Activated CD8-positive, alpha-beta T cell treated with anti-CD3 and anti-CD28 coated beads, Interleukin-2, amount 10 ng/mL, durations not matched to agents 7 days and 5 days (primary cell): Measurements from ENCODE around the gene MCTP2. TPM values are rescaled to one million over a fixed set of nuclear protein-coding genes. Genes with fewer than 3 reads are reported as not detected.
"Not testable (repeated sequence)": the region's sequence is repeated elsewhere in the genome, so short reads cannot be mapped to it uniquely, and the experiment has no call there.

Experiments used
- ATAC-seq: fragments of 150-1000 bp; cut with Tn5 transposase; one replicate; pipeline ENCODE4 v1.10.0; 2021; ENCODE audit warnings: moderate library complexity
- CTCF ChIA-PET: fragments of 350-600 bp; sonication (Branson Sonifier 250); formaldehyde crosslinking; loops from one replicate; lab custom pipeline; 2021; ENCODE audit warnings: antibody characterized with exemption; lab: Charles Lee
- POLR2A ChIA-PET: fragments of 350-600 bp; sonication (Branson Sonifier 250); formaldehyde crosslinking; loops from one replicate; lab custom pipeline; 2021; ENCODE audit warnings: antibody characterized with exemption; lab: Charles Lee
- DNase-seq: peaks from one replicate; pipeline ENCODE4 v3.0.0-alpha.2; 2020
- H3K27ac Mint-ChIP-seq: one replicate; pipeline ENCODE4 v1.8.0; 2021; ENCODE audit warnings: mild to moderate bottlenecking, mixed read lengths
- H3K27me3 Mint-ChIP-seq: one replicate; pipeline ENCODE4 v1.8.0; 2021; ENCODE audit warnings: low read depth, mixed read lengths
- H3K36me3 Mint-ChIP-seq: one replicate; pipeline ENCODE4 v1.8.0; 2021; ENCODE audit warnings: low read depth, mixed read lengths
- H3K4me1 Mint-ChIP-seq: one replicate; pipeline ENCODE4 v1.8.0; 2021; ENCODE audit warnings: low read depth, mixed read lengths
- H3K4me3 Mint-ChIP-seq: one replicate; pipeline ENCODE4 v1.8.0; 2021; ENCODE audit warnings: mild to moderate bottlenecking, mixed read lengths
- H3K9me3 Mint-ChIP-seq: one replicate; pipeline ENCODE4 v1.8.0; 2022; ENCODE audit warnings: mixed read lengths; ENCODE audit not compliant: insufficient read depth
- total RNA-seq, 2 experiments: library from RNA; stranded (reverse); gene quantifications; one replicate each; pipeline ENCODE4 v1.2.3, GENCODE V29; 2021

MCTP2 gene
- total RNA-seq, 2 experiments from 2014 or later, result 26.2 to 26.9 TPM

GRCh38 chr15:94237903-94238302, 6.5 kb downstream of the MCTP2 start:
- H3K4me3 Mint-ChIP-seq, result no peak overlapping the region
- DNase-seq, result no peak
- CTCF ChIA-PET, result interaction anchor here (0.9 to 2.9 kb wide), 6 partner anchors 8 to 86 kb away, joined by 3 to 17 read pairs (median 5); partner anchors contain the start of gene MCTP2
- ATAC-seq, result no peak
- H3K9me3 Mint-ChIP-seq, result no peaks in the 10 kb centered on the region
- H3K27me3 Mint-ChIP-seq, result no peaks in the 10 kb centered on the region
- peaks cover 35% of the 10 kb centered on the region for H3K36me3 Mint-ChIP-seq
- H3K4me1 Mint-ChIP-seq, result peaks cover 74% of the 10 kb centered on the region
- POLR2A ChIA-PET, result interaction anchor here (1.6 kb wide), 1 partner anchor 69 kb away, joined by 4 read pairs; no protein-coding TSS in a partner anchor
- peak overlapping the region; percentile 22 for H3K27ac Mint-ChIP-seq

GRCh38 chr15:94238539-94239118, 7.3 kb downstream of the MCTP2 start:
- ATAC-seq (no peak), DNase-seq (no peak)
- H3K27ac Mint-ChIP-seq, result peak overlapping the region; percentile 58
- peaks cover 70% of the 10 kb centered on the region for H3K4me1 Mint-ChIP-seq
- ChIA-PET CTCF (interaction anchor here (0.9 to 2.9 kb wide), 6 partner anchors 8 to 86 kb away, joined by 3 to 17 read pairs (median 5); partner anchors contain the start of gene MCTP2), POLR2A (interaction anchor here (0.6 to 1.6 kb wide), 2 partner anchors 15 to 68 kb away, joined by 3 to 4 read pairs; no protein-coding TSS in a partner anchor)
- no peaks in the 10 kb centered on the region for H3K9me3 Mint-ChIP-seq
- no peaks in the 10 kb centered on the region for H3K27me3 Mint-ChIP-seq
- H3K4me3 Mint-ChIP-seq, result no peak overlapping the region
- peaks cover 35% of the 10 kb centered on the region for H3K36me3 Mint-ChIP-seq

- ATAC-seq (no peak), DNase-seq (no peak)
- Mint-ChIP-seq H3K4me3 (no peak overlapping the region), H3K36me3 (peaks cover 33% of the 10 kb centered on the region), H3K27ac (no peak overlapping the region), H3K4me1 (peaks cover 62% of the 10 kb centered on the region), H3K9me3 (no peaks in the 10 kb centered on the region), H3K27me3 (no peaks in the 10 kb centered on the region)
- ChIA-PET POLR2A (interaction anchor here (1.6 kb wide), 1 partner anchor 8 kb away, joined by 8 read pairs; the partner anchor contains the start of gene MCTP2), CTCF (interaction anchor here (0.8 to 2.9 kb wide), 4 partner anchors 9 to 85 kb away, joined by 3 to 17 read pairs (median 8); partner anchors contain the start of gene MCTP2)
Measured at GRCh38 chr15:94239474-94239873, 8.1 kb downstream of the MCTP2 start.

GRCh38 chr15:94240480-94240879, 9.1 kb downstream of the MCTP2 start:
- ChIA-PET POLR2A (interaction anchor here (0.6 to 1.6 kb wide), 2 partner anchors 9 to 403 kb away, joined by 3 to 8 read pairs; partner anchors contain the start of gene MCTP2), CTCF (interaction anchor here (0.9 to 2.9 kb wide), 6 partner anchors 10 to 83 kb away, joined by 3 to 12 read pairs (median 3); partner anchors contain the start of gene MCTP2)
- H3K27ac Mint-ChIP-seq, result no peak overlapping the region
- H3K9me3 Mint-ChIP-seq, result no peaks in the 10 kb centered on the region
- no peak overlapping the region for H3K4me3 Mint-ChIP-seq
- ATAC-seq (no peak), DNase-seq (no peak)
- H3K4me1 Mint-ChIP-seq, result peaks cover 58% of the 10 kb centered on the region
- H3K27me3 Mint-ChIP-seq, result no peaks in the 10 kb centered on the region
- H3K36me3 Mint-ChIP-seq, result peaks cover 25% of the 10 kb centered on the region

GRCh38 chr15:94242257-94242656, 10.9 kb downstream of the MCTP2 start:
- ATAC-seq, result no peak

GRCh38 chr15:94243003-94243402, 11.6 kb downstream of the MCTP2 start:
- H3K36me3 Mint-ChIP-seq, result peaks cover 18% of the 10 kb centered on the region
- DNase-seq, ATAC-seq, H3K27me3 Mint-ChIP-seq, POLR2A ChIA-PET, H3K27ac Mint-ChIP-seq, H3K4me3 Mint-ChIP-seq, H3K9me3 Mint-ChIP-seq: not testable (repeated sequence)
- peaks cover 37% of the 10 kb centered on the region for H3K4me1 Mint-ChIP-seq
- CTCF ChIA-PET, result interaction anchor here (1.4 kb wide), 1 partner anchor 10 kb away, joined by 4 read pairs; no protein-coding TSS in a partner anchor

More at GRCh38 chr15:94242257-94242656, 10.9 kb downstream of the MCTP2 start:
- ChIA-PET POLR2A (no interaction called here), CTCF (interaction anchor here (1.1 to 1.4 kb wide), 2 partner anchors 9 to 81 kb away, joined by 4 to 5 read pairs; no protein-coding TSS in a partner anchor)
- no peaks in the 10 kb centered on the region for H3K27me3 Mint-ChIP-seq
- H3K4me3 Mint-ChIP-seq, result no peak overlapping the region
- peaks cover 44% of the 10 kb centered on the region for H3K4me1 Mint-ChIP-seq
- no peak for DNase-seq
- no peak overlapping the region for H3K27ac Mint-ChIP-seq
- H3K9me3 Mint-ChIP-seq, result no peaks in the 10 kb centered on the region
- peaks cover 18% of the 10 kb centered on the region for H3K36me3 Mint-ChIP-seq

GRCh38 chr15:94243418-94243817, 12.1 kb downstream of the MCTP2 start:
- H3K36me3 Mint-ChIP-seq, result peaks cover 18% of the 10 kb centered on the region
- no peaks in the 10 kb centered on the region for H3K9me3 Mint-ChIP-seq
- no peak overlapping the region for H3K4me3 Mint-ChIP-seq
- H3K27ac Mint-ChIP-seq, result no peak overlapping the region
- no peaks in the 10 kb centered on the region for H3K27me3 Mint-ChIP-seq
- H3K4me1 Mint-ChIP-seq, result peaks cover 35% of the 10 kb centered on the region
- ChIA-PET CTCF (no interaction called here), POLR2A (no interaction called here)
- ATAC-seq (no peak), DNase-seq (no peak)

- ATAC-seq, result no peak
- H3K27me3 Mint-ChIP-seq, result no peaks in the 10 kb centered on the region
- H3K36me3 Mint-ChIP-seq, result peaks cover 26% of the 10 kb centered on the region
- no peak for DNase-seq
- ChIA-PET CTCF (interaction anchor here (0.6 to 1.6 kb wide), 3 partner anchors 13 to 82 kb away, joined by 3 to 8 read pairs (median 4); no protein-coding TSS in a partner anchor), POLR2A (no interaction called here)
- no peak overlapping the region for H3K4me3 Mint-ChIP-seq
- H3K4me1 Mint-ChIP-seq, result peaks cover 14% of the 10 kb centered on the region
- H3K9me3 Mint-ChIP-seq, result no peaks in the 10 kb centered on the region
- no peak overlapping the region for H3K27ac Mint-ChIP-seq
Measured at GRCh38 chr15:94246016-94246415, 14.7 kb downstream of the MCTP2 start.

GRCh38 chr15:94247789-94248638, 16.7 kb downstream of the MCTP2 start:
- H3K36me3 Mint-ChIP-seq, result peaks cover 37% of the 10 kb centered on the region
- ATAC-seq (no peak), DNase-seq (no peak)
- no peak overlapping the region for H3K4me3 Mint-ChIP-seq
- H3K9me3 Mint-ChIP-seq, result peaks cover 3% of the 10 kb centered on the region
- ChIA-PET CTCF (interaction anchor here (0.8 to 1.4 kb wide), 6 partner anchors 8 to 84 kb away, joined by 3 to 4 read pairs (median 3); no protein-coding TSS in a partner anchor), POLR2A (no interaction called here)
- H3K27ac Mint-ChIP-seq, result no peak overlapping the region
- H3K27me3 Mint-ChIP-seq, result no peaks in the 10 kb centered on the region
- peaks cover 18% of the 10 kb centered on the region for H3K4me1 Mint-ChIP-seq

- peaks cover 36% of the 10 kb centered on the region for H3K4me1 Mint-ChIP-seq
- H3K36me3 Mint-ChIP-seq, result peaks cover 38% of the 10 kb centered on the region
- H3K4me3 Mint-ChIP-seq, result no peak overlapping the region
- DNase-seq (no peak), ATAC-seq (no peak)
- POLR2A ChIA-PET, result interaction anchor here (1.1 kb wide), 1 partner anchor 19 kb away, joined by 4 read pairs; the partner anchor contains the start of gene MCTP2
- no peak overlapping the region for H3K27ac Mint-ChIP-seq
- no peaks in the 10 kb centered on the region for H3K27me3 Mint-ChIP-seq
- H3K9me3 Mint-ChIP-seq, result peaks cover 3% of the 10 kb centered on the region
- CTCF ChIA-PET, result interaction anchor here (0.7 to 1.7 kb wide), 3 partner anchors 19 to 82 kb away, joined by 3 to 4 read pairs (median 4); no protein-coding TSS in a partner anchor
Measured at GRCh38 chr15:94250801-94251200, 19.4 kb downstream of the MCTP2 start.

GRCh38 chr15:94252223-94252766, 20.9 kb downstream of the MCTP2 start:
- Mint-ChIP-seq H3K36me3 (peaks cover 37% of the 10 kb centered on the region), H3K27me3 (no peaks in the 10 kb centered on the region), H3K4me1 (peaks cover 43% of the 10 kb centered on the region), H3K27ac (no peak overlapping the region), H3K9me3 (peaks cover 3% of the 10 kb centered on the region), H3K4me3 (no peak overlapping the region)
- DNase-seq (no peak), ATAC-seq (no peak)
- ChIA-PET POLR2A (interaction anchor here (1.7 kb wide), 1 partner anchor 22 kb away, joined by 6 read pairs; the partner anchor contains the start of gene MCTP2), CTCF (interaction anchor here (1.3 to 2.0 kb wide), 2 partner anchors 22 to 71 kb away, joined by 3 to 8 read pairs; no protein-coding TSS in a partner anchor)
